NCI-H748 (cell line): ENCODE results near the gene H1-8.
A peak's percentile ranks its signal among the peaks of the same experiment; 100 is the strongest.

Source experiments
- DNase-seq: peaks from one replicate; lab custom pipeline; 2025; ENCODE audit not compliant: unreplicated experiment; lab: John Stamatoyannopoulos, UW

The H1-8 gene

GRCh38 chr3:129571605-129572547, 28.9 kb downstream of the H1-8 start:
- DNase-seq: no peak

GRCh38 chr3:129572603-129573002, 29.6 kb downstream of the H1-8 start:
- no peak for DNase-seq

- no peak for DNase-seq
These were observed 30.5 kb downstream of the H1-8 start for GRCh38 chr3:129573493-129573892.

GRCh38 chr3:129574206-129574605, 31.2 kb downstream of the H1-8 start:
- DNase-seq: no peak

- no peak for DNase-seq
These were observed 32.4 kb downstream of the H1-8 start for GRCh38 chr3:129575233-129575996.

GRCh38 chr3:129575997-129576384, 33.0 kb downstream of the H1-8 start:
- no peak for DNase-seq

GRCh38 chr3:129576514-129577352, 33.8 kb downstream of the H1-8 start:
- peak; percentile 76 for DNase-seq

- peak; percentile 1 for DNase-seq
These were observed 34.4 kb downstream of the H1-8 start for GRCh38 chr3:129577366-129577765.

GRCh38 chr3:129577925-129578786, 35.2 kb downstream of the H1-8 start:
- DNase-seq: no peak

- no peak for DNase-seq
These were observed 37.0 kb downstream of the H1-8 start for GRCh38 chr3:129579991-129580390.

- DNase-seq: no peak
These were observed 38.6 kb downstream of the H1-8 start for GRCh38 chr3:129581623-129582022.

GRCh38 chr3:129582799-129583198, 39.8 kb downstream of the H1-8 start:
- no peak for DNase-seq

- no peak for DNase-seq
These were observed 40.3 kb downstream of the H1-8 start for GRCh38 chr3:129583289-129583688.

GRCh38 chr3:129584631-129585030, 41.7 kb downstream of the H1-8 start:
- DNase-seq: no peak

GRCh38 chr3:129585949-129586657, 43.1 kb downstream of the H1-8 start:
- DNase-seq: no peak

GRCh38 chr3:129586746-129587430, 43.9 kb downstream of the H1-8 start:
- DNase-seq: no peak

- no peak for DNase-seq
These were observed 44.7 kb downstream of the H1-8 start for GRCh38 chr3:129587566-129588210.

- DNase-seq: no peak
These were observed 47.2 kb downstream of the H1-8 start for GRCh38 chr3:129590215-129590614.

- DNase-seq: no peak
These were observed 49.0 kb downstream of the H1-8 start for GRCh38 chr3:129591932-129592331.
